Right atrium auricular region (tissue), 2 donors: Measurements from ENCODE around the gene PLEKHM3. TPM values are rescaled to one million over a fixed set of nuclear protein-coding genes. Genes with fewer than 3 reads are reported as not detected.

Experiments
- DNase-seq: peaks from one replicate; pipeline ENCODE4 v3.0.0-alpha.2; 2019; ENCODE audit warnings: low spot score
- H3K27ac ChIP-seq, 2 donors: fragments of 200-600 bp; sonication (generic); 1 replicate in 1 of 2; 2 replicates in 1 of 2; pipeline ENCODE4 v1.5.1; 2016 to 2019
- H3K27me3 ChIP-seq, 2 donors: fragments of 200-600 bp; sonication (generic); one replicate each; pipeline versions ENCODE4 v1.5.1 to v1.6.0; 2017 to 2019
- H3K36me3 ChIP-seq: fragments of 200-600 bp; sonication (generic); one replicate; pipeline ENCODE4 v1.5.1; 2016
- H3K4me1 ChIP-seq, 2 donors: fragments of 200-600 bp; sonication (generic); one replicate each; pipeline versions ENCODE4 v1.5.1 to v1.6.0; 2017 to 2019
- H3K4me3 ChIP-seq, 2 donors: fragments of 200-600 bp; sonication (generic); 1 replicate in 1 of 2; 2 replicates in 1 of 2; pipeline ENCODE4 v1.5.1; 2017 to 2019; ENCODE audit warnings: mild to moderate bottlenecking in 1 of 2, moderate library complexity in 1 of 2
- H3K9me3 ChIP-seq, 2 donors: fragments of 200-600 bp; sonication (generic); one replicate each; pipeline ENCODE4 v1.5.1; 2019
- CTCF ChIP-seq, 2 donors: fragments of 200-600 bp; sonication (generic); IDR thresholded peaks; one replicate each; pipeline ENCODE4 v1.5.1; 2019; ENCODE audit warnings: antibody characterized with exemption in 2 of 2
- total RNA-seq, 2 donors: library from RNA; depleted of rRNA; stranded (reverse); fragments of >200 nt; gene quantifications; one replicate each; pipeline ENCODE4 v1.1.0, GENCODE V29; 2016

PLEKHM3 gene
- total RNA-seq, 2 donors from 2014 or later = 14.9 to 20.0 TPM

GRCh38 chr2:207921606-207922005 is 103.7 kb downstream of the PLEKHM3 start:
- no peaks in the 10 kb centered on the region for H3K36me3 ChIP-seq
- H3K27me3 ChIP-seq = no peaks in the 10 kb centered on the region
- H3K4me1 ChIP-seq = peaks cover 0 to 11% of the 10 kb centered on the region in 2 donors
- no peak for DNase-seq
- no peak for TF ChIP-seq CTCF (IDR thresholded peaks at IDR 0.05)
- no peak overlapping the region for H3K4me3 ChIP-seq
- H3K9me3 ChIP-seq = no peaks in the 10 kb centered on the region
- no peak overlapping the region for H3K27ac ChIP-seq

- TF ChIP-seq CTCF (IDR thresholded peaks at IDR 0.05) = no peak
- DNase-seq = no peak
- no peak overlapping the region for H3K27ac ChIP-seq
- H3K4me1 ChIP-seq = peaks cover 0 to 2% of the 10 kb centered on the region in 2 donors
- no peaks in the 10 kb centered on the region for H3K36me3 ChIP-seq
- no peaks in the 10 kb centered on the region for H3K27me3 ChIP-seq
- no peaks in the 10 kb centered on the region for H3K9me3 ChIP-seq
- no peak overlapping the region for H3K4me3 ChIP-seq
These were observed 104.6 kb downstream of the PLEKHM3 start for GRCh38 chr2:207920721-207921120.

GRCh38 chr2:207920321-207920720 is 105.0 kb downstream of the PLEKHM3 start:
- no peak for TF ChIP-seq CTCF (IDR thresholded peaks at IDR 0.05)
- no peak for DNase-seq
- H3K9me3 ChIP-seq = no peaks in the 10 kb centered on the region
- H3K27ac ChIP-seq = no peak overlapping the region
- no peaks in the 10 kb centered on the region for H3K4me1 ChIP-seq
- H3K36me3 ChIP-seq = no peaks in the 10 kb centered on the region
- no peaks in the 10 kb centered on the region for H3K27me3 ChIP-seq
- H3K4me3 ChIP-seq = no peak overlapping the region

GRCh38 chr2:207919164-207919919 is 106.0 kb downstream of the PLEKHM3 start:
- Histone ChIP-seq H3K9me3 (no peaks in the 10 kb centered on the region), H3K4me1 (no peaks in the 10 kb centered on the region), H3K27ac (no peak overlapping the region), H3K36me3 (no peaks in the 10 kb centered on the region), H3K4me3 (no peak overlapping the region), H3K27me3 (no peaks in the 10 kb centered on the region)
- TF ChIP-seq CTCF (IDR thresholded peaks at IDR 0.05) = no peak
- no peak for DNase-seq

- Histone ChIP-seq H3K9me3 (no peaks in the 10 kb centered on the region), H3K4me3 (no peak overlapping the region), H3K36me3 (no peaks in the 10 kb centered on the region), H3K27ac (no peak overlapping the region), H3K27me3 (no peaks in the 10 kb centered on the region), H3K4me1 (peaks cover 0 to 4% of the 10 kb centered on the region in 2 donors)
- DNase-seq = no peak
- TF ChIP-seq CTCF (IDR thresholded peaks at IDR 0.05) = no peak
These were observed 110.6 kb downstream of the PLEKHM3 start for GRCh38 chr2:207914716-207915115.
